Caki2 (cell line): Measurements from ENCODE around the gene ZSCAN21. TPM values are rescaled to one million over a fixed set of nuclear protein-coding genes. Genes with fewer than 3 reads are reported as not detected.

Source experiments
- DNase-seq: peaks from one replicate; pipeline ENCODE4 v3.0.0-alpha.2; 2015; ENCODE audit warnings: low read depth
- in situ Hi-C: cut with HindIII; loops from 2 replicates; pipeline ENCODE4 v1.10.0; 2016; ENCODE audit warnings: low sequenced_read_pairs, low pct_unique_long_range_greater_than_20kb, mixed read lengths
- total RNA-seq: library from RNA; depleted of rRNA; stranded (reverse); fragments of >200 nt; shearing (Covaris generic); gene quantifications from 2 replicates; pipeline ENCODE4 v1.2.3, GENCODE V29; 2014; ENCODE audit warnings: low replicate concordance

Gene ZSCAN21
- total RNA-seq, 1 experiment from 2014 or later, result 4.4 TPM

DNA sequence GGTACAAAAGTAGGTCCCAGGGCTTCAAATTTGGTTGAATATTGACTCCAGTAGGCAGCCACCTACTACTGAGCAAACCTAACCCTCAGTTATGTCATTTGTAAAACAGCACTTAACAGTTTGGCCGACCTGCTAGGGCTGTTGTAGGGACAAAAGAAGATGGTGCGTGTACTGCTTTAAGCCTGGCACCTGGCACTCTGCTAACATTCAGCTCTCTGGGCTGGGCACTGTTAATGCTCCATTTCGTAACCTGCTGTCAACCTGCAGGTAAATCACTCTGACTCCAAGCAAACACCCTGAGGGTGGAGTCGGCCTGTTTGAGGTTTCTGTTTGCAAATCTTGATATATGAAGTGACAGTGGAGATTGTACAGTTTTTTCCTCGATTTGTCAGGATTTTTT lies 27.0 kb upstream of the ZSCAN21 start:
- in situ Hi-C loops, result no loop called here
- DNase-seq, result no peak

DNA sequence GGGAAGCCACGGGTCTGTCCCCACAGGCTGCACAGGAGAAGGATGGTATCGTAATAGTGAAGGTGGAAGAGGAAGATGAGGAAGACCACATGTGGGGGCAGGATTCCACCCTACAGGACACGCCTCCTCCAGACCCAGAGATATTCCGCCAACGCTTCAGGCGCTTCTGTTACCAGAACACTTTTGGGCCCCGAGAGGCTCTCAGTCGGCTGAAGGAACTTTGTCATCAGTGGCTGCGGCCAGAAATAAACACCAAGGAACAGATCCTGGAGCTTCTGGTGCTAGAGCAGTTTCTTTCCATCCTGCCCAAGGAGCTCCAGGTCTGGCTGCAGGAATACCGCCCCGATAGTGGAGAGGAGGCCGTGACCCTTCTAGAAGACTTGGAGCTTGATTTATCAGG lies 26.0 kb upstream of the ZSCAN21 start:
- no peak for DNase-seq
- in situ Hi-C loops, result no loop called here

- in situ Hi-C loops, result no loop called here
- DNase-seq, result no peak
These were observed 25.5 kb upstream of the ZSCAN21 start for GRCh38 chr7:100024020-100024619.

DNA sequence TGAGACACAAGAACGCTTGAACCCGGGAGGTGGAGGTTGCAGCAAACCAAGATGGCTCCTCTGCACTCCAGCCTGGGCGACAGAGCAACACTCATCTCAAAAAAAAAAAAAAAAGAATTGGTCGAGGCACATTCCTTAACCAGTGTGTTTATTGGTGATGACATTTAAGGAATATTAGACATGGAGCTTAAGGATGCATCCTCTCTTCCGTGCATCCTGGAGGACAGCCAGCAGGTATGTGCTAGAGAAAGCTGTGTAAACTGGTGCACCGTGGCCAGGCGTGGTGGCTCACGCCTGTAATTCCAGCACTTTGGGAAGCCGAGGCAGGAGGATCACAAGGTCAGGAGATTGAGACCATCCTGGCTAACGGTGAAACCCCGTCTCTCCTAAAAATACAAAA lies 22.4 kb upstream of the ZSCAN21 start:
- no peak for DNase-seq
- in situ Hi-C loops, result no loop called here

DNA sequence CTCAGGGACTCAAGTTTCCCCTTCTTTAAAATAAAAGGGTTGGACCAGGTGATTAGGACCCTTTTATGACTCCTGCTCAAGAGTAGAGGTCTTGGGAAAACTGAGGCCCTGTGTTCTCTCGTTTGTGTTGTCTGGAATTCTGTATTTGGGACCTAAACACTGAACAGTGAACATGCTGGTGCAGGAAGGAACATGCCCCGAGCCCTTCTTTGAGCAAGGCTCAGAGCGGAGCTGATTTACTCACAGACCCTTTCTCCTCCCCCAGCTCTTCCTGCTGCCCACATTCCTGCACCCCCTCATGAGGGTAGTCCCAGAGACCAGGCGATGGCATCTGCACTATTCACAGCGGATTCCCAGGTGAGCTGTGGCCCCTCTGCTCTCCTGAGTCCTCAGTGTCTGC lies 20.0 kb upstream of the ZSCAN21 start:
- no peak for DNase-seq
- in situ Hi-C loops, result no loop called here

DNA sequence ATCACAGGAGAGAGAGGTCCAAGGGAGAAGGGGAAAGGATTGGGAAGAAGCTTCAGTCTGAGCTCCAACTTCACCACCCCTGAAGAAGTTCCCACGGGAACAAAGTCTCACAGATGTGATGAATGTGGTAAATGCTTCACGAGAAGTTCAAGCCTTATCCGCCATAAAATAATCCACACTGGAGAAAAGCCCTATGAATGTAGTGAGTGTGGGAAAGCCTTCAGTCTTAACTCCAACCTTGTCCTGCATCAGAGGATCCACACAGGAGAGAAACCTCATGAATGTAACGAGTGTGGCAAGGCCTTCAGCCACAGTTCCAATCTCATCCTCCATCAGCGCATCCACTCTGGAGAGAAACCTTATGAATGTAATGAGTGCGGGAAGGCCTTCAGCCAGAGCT lies 16.0 kb upstream of the ZSCAN21 start:
- in situ Hi-C loops, result no loop called here
- DNase-seq, result no peak

GRCh38 chr7:100034871-100035510 lies 14.6 kb upstream of the ZSCAN21 start:
- DNase-seq, result no peak
- in situ Hi-C loops, result no loop called here

DNA sequence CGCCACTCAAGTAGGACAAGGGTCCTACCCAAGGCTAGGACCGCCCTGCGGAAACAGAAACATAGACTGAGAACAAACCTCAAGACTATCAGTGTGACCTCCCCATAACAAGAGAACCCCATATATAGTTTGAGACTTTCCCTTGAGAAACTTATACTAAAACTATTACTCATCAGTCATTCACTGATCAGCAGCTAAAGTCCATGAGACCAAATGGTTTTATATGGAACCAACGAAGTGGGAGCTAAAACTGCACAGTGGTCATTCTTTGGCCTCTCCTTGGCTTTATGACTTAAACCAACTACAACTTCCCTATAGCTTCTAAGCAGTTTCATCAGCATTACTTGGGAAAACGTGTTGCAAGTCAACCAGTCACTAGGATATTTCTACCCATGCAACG lies 13.7 kb upstream of the ZSCAN21 start:
- in situ Hi-C loops, result no loop called here
- DNase-seq, result no peak

- in situ Hi-C loops, result no loop called here
- DNase-seq, result no peak
These were observed 11.2 kb upstream of the ZSCAN21 start for GRCh38 chr7:100038326-100038725.

GRCh38 chr7:100040575-100040974 lies 9.0 kb upstream of the ZSCAN21 start:
- DNase-seq, result no peak
- in situ Hi-C loops, result no loop called here

GRCh38 chr7:100044718-100045117 lies 4.9 kb upstream of the ZSCAN21 start:
- no peak for DNase-seq
- in situ Hi-C loops, result no loop called here

DNA sequence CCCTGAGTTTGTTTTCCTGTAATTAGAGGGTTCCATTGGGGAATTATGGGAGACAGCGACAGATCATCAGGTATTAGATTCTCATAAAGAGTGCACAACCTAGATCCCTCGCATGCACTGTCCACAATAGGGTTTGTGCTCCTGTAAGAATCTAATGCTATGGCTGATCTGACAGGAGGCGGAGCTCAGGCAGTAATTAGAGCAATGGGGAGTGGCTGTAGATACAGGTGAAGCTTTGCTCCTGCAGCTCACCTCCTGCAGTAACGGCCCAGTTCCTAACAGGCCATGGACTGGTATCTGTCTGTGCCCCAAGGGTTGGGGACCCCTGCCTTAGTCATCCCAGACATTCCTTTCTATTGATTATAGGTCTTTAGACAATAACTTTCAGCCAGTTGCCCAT lies 894 bp upstream of the ZSCAN21 start:
- in situ Hi-C loops, result no loop called here
- no peak for DNase-seq

DNA sequence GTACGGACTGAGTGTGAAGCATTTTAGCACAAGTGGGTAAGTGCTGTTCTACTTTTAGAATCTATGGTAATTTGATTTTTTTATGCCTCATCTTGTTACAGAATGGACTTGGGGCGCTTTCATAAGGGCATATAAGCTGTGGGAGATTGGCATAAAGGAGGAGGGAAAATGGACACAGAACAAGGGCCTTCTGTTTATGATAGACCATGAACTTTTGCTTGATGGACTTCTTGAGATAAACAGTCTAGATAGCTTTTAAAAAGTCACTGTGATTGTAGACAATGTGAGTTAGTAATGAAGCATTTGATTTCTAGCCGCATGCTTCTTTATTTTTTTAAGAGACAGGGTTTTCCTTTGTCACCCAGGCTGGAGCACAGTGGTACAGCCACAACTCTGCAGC lies 2.0 kb downstream of the ZSCAN21 start:
- in situ Hi-C loops, result no loop called here
- no peak for DNase-seq

GRCh38 chr7:100053215-100053614 lies 3.6 kb downstream of the ZSCAN21 start:
- DNase-seq, result peak; percentile 39
- in situ Hi-C loops, result no loop called here

DNA sequence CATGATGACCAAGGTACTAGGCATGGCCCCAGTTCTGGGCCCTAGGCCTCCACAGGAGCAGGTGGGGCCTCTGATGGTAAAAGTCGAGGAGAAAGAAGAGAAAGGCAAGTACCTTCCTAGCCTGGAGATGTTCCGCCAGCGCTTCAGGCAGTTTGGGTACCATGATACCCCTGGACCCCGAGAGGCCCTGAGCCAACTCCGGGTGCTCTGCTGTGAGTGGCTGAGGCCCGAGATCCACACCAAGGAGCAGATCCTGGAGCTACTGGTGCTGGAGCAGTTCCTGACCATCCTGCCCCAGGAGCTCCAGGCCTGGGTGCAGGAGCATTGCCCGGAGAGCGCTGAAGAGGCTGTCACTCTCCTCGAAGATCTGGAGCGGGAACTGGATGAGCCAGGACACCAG lies 7.4 kb downstream of the ZSCAN21 start:
- no peak for DNase-seq
- in situ Hi-C loops, result no loop called here

- DNase-seq, result no peak
- in situ Hi-C loops, result no loop called here
These were observed 9.7 kb downstream of the ZSCAN21 start for GRCh38 chr7:100059251-100059739.

GRCh38 chr7:100061518-100062193 lies 12.1 kb downstream of the ZSCAN21 start:
- no peak for DNase-seq

DNA sequence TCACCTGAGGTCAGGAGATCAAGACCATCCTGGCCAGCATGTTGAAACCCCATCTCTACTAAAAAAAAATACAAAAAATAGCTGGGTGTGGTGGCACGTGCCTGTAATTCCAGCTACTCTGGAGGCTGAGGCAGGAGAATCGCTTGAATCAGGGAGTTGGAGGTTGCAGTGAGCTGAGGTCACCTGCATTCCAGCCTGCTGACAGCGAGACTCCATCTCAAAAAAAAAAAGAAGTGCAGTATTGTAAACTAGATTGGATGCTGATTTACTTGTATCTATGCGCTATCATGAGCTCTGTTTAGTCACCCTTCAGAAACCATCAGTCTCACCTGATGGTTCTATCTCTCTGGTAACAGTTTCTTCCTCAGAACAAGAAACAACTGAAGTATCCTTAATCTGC lies 13.8 kb downstream of the ZSCAN21 start:
- in situ Hi-C loops, result no loop called here
- no peak for DNase-seq

More at GRCh38 chr7:100061518-100062193, 12.1 kb downstream of the ZSCAN21 start:
- in situ Hi-C loops, result no loop called here

DNA sequence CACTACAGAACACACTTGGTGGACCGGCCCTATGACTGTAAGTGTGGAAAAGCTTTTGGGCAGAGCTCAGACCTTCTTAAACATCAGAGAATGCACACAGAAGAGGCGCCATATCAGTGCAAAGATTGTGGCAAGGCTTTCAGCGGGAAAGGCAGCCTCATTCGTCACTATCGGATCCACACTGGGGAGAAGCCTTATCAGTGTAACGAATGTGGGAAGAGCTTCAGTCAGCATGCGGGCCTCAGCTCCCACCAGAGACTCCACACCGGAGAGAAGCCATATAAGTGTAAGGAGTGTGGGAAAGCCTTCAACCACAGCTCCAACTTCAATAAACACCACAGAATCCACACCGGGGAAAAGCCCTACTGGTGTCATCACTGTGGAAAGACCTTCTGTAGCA lies 14.6 kb downstream of the ZSCAN21 start:
- in situ Hi-C loops, result no loop called here
- no peak for DNase-seq
